ENCODE measurements around the gene SPEN.

The SPEN gene

DNA sequence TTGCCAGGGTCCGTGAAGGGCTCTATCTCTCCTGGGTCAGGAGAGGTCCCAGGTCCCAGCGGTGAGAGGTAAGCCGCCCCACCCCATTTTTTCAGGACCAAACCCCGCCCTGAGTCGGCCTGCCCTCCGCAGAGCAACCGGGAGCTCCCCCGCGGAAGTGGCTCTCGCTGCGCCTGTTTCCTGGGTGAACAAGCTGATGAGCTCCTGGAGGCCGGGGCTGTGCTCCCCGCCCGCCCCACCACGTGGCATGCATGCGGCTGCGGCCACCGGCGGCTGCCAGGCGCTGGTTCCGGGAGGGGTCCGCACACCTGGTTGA is 96.4 kb downstream of the SPEN start:
- TF ChIP-seq, protein P1, sequence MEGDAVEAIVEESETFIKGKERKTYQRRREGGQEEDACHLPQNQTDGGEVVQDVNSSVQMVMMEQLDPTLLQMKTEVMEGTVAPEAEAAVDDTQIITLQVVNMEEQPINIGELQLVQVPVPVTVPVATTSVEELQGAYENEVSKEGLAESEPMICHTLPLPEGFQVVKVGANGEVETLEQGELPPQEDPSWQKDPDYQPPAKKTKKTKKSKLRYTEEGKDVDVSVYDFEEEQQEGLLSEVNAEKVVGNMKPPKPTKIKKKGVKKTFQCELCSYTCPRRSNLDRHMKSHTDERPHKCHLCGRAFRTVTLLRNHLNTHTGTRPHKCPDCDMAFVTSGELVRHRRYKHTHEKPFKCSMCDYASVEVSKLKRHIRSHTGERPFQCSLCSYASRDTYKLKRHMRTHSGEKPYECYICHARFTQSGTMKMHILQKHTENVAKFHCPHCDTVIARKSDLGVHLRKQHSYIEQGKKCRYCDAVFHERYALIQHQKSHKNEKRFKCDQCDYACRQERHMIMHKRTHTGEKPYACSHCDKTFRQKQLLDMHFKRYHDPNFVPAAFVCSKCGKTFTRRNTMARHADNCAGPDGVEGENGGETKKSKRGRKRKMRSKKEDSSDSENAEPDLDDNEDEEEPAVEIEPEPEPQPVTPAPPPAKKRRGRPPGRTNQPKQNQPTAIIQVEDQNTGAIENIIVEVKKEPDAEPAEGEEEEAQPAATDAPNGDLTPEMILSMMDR (IDR thresholded peaks at IDR 0.05; ENCODE audit: extremely low read depth, insufficient read depth, missing control alignments): no peak
- in situ Hi-C loops (cut with MboI; ENCODE audit: low pct_unique_long_range_greater_than_20kb, low sequenced_read_pairs, unreplicated experiment): no loop called here
- no peak for DNase-seq (ENCODE audit: low spot score)

DNA sequence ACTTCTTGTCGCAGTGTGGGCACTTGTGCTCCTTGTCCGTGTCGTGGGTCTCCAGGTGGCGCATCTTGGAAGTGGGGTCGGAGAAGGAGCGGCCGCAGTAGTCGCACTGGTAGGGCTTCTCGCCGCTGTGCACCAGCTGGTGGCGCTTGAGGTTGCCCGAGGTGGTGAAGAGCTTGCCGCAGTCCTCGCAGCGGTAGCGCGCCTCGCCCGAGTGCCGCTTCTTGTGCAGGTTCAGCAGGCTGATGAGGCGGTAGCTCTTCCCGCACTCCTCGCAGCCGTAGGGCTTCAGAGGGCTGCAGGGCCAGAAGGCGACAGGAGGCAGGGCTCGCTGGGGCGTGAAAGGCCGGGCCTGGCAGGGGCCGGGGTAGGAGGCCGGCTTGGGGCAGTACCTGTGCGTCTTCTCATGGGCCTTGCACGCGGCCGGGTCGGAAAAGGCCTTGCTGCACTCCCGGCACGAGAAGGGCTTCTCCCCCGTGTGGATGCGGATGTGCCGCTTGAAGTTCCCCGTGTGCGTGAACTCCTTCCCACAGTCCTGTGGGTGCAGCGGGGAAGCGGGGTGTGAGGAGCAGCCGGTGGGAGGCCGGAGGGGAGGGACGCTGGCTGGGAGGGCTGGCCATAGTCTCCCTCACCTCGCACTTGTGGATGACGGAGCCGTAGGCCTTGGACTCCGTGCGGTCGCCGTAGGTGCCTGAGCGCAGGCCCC is 97.0 kb downstream of the SPEN start:
- TF ChIP-seq, protein P1 (IDR thresholded peaks at IDR 0.05; ENCODE audit: extremely low read depth, insufficient read depth, missing control alignments): no peak

DNA sequence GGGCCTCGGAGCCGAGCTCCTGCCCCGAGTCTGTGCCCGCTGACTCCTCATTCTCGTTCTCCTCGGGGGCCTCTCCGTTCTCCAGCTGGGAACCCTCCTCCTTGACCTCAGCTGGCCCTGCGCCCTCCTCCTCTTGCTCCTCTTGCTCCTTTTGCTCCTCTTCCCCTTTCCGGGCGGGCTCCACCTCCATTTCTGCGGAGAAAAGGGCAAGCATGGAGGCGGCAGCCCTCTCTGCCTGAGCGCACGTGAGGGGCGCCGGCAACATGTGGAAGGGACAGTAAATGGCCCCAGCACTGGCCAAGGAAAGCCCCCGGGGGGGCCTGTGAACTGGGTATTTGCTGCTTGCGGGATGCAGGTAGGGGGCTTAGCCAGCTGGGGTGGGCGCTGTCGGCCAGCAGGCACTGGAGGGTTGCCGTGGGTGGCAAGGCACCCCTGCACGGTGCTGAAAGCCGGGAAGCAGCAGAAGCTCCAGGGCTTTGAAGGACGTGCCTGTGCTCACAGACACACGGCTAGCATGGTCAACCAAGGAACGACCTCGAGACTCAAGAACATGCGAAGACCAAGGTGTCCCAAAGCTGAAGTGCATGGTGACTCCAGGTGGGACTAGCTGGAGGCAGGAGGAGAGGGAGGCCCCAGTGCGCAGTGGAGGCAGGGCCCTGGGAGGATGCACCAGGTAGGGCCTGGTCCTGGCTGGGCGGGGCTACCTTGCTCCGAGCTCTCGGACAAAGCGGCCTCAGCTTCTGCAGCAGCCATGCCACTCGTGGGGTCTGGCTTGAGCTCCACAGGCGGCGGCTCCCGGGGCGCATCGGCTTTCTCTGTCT is 97.7 kb downstream of the SPEN start:
- DNase-seq (ENCODE audit: low spot score): no peak
- in situ Hi-C loops (cut with MboI; ENCODE audit: low pct_unique_long_range_greater_than_20kb, low sequenced_read_pairs, unreplicated experiment): no loop called here
- TF ChIP-seq, protein P1 (IDR thresholded peaks at IDR 0.05; ENCODE audit: extremely low read depth, insufficient read depth, missing control alignments): no peak

More for the DNA sequence above, 97.0 kb downstream of the SPEN start:
- DNase-seq (ENCODE audit: low spot score): no peak
- in situ Hi-C loops (cut with MboI; ENCODE audit: low pct_unique_long_range_greater_than_20kb, low sequenced_read_pairs, unreplicated experiment): no loop called here

DNA sequence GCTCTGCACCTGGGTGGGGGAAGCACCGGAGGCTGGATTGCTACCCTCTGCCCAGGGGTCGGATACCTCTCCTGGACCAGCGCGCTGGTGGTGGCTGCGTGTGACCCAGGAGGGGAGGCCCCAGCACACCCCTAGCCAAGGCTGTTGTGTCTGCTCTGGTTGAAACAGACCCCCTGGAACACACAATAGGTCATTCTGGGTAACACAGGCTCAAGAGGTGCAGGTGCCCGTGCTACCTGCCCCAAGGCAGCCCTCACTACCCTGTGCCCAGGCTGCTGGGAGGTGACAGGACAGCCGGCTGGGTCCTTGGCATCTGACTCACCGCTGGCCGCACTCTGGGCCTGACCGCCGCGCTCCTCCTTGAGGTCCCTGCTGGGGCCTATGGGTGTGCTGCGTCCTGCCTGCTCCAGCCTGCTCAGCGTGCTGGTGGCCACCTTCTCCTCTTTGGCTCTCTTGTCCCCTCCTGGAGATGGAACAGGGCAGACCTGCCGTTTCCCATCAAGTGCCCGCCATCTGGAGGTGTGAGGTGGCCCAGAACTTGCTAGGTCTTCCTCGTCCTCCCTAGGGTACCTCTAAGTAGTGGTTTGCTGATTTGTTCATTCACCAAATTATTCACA is 98.4 kb downstream of the SPEN start:
- no peak for DNase-seq (ENCODE audit: low spot score)
- in situ Hi-C loops (cut with MboI; ENCODE audit: low pct_unique_long_range_greater_than_20kb, low sequenced_read_pairs, unreplicated experiment): no loop called here
- TF ChIP-seq, protein P1 (IDR thresholded peaks at IDR 0.05; ENCODE audit: extremely low read depth, insufficient read depth, missing control alignments): no peak

DNA sequence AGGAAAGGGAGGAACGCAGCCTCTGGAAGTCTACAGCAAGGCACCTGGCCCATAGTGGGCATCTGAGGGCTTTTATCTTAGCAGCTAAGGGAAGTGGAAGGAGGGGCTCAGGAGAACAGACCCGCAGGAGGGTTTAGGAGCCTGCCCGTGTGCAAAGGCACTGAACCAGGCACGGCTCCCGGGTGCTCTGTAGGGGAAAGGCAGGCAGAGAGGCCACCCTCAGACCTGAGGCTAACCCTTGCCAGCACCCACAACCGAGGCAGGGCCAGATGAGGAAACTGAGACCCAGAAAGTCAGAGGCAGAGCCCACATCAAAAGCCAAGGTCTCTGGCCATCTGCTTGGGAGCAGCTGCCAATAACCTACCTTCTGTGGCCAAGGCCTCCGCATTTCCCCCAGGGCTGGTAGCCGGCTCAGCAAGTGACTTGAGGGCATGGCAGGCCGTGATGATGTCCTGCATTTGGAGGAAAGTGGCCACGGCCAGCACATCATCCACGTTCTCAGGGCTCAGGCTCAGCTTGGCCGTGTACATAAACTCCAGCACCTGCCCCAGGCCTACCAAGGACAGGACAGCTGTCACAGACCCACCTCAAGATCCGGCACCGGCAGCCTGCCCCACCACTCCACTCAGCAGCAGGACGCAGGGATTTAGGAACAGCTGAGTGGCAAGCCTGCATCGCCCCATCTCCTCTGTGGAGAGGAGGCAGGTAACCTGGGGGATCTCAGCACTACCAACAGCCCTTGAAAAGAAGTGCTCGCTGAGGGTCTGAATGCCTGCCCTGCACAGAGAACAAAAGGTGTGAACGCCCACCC is 99.3 kb downstream of the SPEN start:
- no peak for DNase-seq (ENCODE audit: low spot score)
- in situ Hi-C loops (cut with MboI; ENCODE audit: low pct_unique_long_range_greater_than_20kb, low sequenced_read_pairs, unreplicated experiment): no loop called here
- TF ChIP-seq, protein P1 (IDR thresholded peaks at IDR 0.05; ENCODE audit: extremely low read depth, insufficient read depth, missing control alignments): no peak
